GM21786 (cell line): ENCODE measurements around the gene LTBR.

Experiments used
- ATAC-seq: cut with Tn5 transposase; IDR thresholded peaks from one replicate; pipeline ENCODE4 v1.9.1; 2021; ENCODE audit not compliant: unreplicated experiment

Gene LTBR

DNA sequence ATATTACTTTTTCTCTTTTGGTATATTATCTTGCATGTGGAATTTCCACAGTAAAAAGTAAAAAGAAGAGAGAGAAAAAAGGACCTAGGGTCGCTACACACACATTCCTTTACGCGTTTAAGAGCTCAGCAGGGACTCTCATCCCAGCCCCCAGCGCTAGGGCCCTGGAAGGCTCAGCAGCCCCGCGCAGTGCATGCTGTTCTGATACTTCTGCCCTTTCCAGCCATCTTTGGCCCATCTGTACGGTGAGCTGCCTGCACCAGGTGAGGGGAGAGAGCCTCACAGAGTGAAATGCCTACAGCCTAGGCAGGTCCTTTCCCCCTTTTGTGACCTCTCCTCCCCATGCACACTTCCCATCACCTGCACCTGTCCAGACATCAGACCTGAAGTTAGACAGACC lies 1.6 kb upstream of the LTBR start:
- no peak for ATAC-seq

DNA sequence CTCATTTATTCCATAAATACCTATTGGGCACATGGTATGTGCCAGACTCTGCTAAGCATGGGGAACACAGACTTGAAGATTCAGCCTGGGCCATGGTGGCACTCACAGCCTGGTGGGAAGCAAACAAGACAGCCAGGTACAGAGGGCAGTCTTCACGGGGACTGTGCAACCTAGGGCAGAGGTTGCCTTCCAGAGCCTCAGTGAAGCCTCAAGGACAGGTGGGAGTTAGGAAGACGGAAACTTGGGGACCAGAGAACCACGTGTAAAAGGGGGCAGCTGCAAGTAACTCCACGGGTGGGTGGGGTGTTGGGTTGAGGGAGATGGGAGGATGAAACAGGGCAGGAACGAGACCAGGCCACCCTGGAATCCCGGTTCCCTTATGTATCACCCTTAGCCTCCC lies 980 bp upstream of the LTBR start:
- ATAC-seq, result no peak

DNA sequence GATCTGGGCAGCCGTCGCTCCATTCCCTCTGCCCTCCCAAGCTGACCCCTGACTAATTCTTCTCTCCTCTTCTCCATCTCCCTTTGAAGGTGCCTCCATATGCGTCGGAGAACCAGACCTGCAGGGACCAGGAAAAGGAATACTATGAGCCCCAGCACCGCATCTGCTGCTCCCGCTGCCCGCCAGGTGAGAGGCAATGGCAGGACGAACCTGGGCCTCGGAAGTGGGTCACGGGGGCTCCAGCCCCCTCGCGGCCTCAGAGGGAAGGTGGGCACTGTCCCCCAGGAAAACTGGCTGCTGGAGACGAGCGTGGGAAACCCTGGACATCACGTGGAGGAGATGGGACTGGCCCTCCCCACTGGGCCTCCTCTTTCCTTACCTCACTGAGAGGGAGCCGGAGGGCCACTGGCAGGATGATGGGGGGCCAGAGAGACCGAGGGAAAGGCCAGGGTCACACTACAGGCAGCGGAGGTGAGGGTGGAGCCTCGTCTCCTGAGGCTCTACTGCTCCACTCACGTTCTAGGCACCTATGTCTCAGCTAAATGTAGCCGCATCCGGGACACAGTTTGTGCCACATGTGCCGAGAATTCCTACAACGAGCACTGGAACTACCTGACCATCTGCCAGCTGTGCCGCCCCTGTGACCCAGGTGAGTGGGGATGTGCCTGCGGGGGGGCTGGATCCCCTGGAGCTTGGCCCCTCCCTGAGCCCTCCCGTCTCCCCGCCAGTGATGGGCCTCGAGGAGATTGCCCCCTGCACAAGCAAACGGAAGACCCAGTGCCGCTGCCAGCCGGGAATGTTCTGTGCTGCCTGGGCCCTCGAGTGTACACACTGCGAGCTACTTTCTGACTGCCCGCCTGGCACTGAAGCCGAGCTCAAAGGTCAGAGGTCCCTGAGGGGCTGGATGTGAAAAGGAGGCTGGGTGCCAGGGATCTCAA lies 806 bp downstream of the LTBR start:
- ATAC-seq, result no peak

DNA sequence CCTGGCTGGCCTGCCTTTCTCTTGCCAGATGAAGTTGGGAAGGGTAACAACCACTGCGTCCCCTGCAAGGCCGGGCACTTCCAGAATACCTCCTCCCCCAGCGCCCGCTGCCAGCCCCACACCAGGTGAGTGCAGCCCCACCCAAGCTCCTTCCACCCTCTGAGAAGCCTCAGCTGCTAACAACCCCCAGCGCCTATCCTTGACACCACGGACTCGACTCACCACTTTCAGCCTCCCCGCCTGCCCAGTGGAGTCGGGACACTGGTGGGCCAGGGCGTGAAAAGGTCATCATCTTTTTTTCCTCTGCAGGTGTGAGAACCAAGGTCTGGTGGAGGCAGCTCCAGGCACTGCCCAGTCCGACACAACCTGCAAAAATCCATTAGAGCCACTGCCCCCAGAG lies 2.1 kb downstream of the LTBR start:
- ATAC-seq, result no peak

DNA sequence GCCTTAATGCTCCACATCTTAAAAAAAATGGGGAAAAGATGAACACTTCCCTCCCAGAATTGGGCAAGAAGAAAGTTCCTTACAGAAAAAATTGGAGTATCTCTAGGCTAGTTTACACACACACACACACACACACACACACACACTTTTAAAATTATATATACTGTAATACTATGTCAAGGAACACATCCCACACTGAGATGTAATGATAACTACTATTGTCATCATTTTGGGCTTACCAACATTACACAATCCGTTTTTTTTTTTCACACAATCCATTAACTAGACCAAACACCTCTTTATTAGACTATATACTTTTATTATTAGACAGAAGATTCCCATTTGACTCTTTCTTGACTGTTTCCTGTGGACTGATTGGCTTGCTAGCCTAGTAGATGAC lies 2.5 kb downstream of the LTBR start:
- no peak for ATAC-seq

DNA sequence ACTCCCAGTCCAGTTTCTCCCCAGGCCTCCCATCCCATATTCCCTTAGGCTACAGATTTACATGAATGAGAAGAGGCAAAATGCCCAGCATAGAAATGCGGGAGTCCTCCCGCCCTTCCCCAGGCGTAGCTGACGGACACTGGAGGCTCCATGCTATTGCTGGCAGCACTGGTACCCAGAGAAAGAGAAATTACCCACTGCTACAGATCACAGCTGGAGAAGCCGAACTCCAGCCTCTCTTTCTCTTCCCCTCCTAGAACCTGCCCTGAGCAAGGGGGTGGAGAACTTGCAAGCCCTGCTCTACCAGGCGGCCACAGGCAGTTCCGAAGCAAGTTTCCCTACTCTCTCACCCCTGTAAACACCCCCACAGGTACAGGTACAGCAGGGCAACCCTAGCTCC lies 3.6 kb downstream of the LTBR start:
- no peak for ATAC-seq

DNA sequence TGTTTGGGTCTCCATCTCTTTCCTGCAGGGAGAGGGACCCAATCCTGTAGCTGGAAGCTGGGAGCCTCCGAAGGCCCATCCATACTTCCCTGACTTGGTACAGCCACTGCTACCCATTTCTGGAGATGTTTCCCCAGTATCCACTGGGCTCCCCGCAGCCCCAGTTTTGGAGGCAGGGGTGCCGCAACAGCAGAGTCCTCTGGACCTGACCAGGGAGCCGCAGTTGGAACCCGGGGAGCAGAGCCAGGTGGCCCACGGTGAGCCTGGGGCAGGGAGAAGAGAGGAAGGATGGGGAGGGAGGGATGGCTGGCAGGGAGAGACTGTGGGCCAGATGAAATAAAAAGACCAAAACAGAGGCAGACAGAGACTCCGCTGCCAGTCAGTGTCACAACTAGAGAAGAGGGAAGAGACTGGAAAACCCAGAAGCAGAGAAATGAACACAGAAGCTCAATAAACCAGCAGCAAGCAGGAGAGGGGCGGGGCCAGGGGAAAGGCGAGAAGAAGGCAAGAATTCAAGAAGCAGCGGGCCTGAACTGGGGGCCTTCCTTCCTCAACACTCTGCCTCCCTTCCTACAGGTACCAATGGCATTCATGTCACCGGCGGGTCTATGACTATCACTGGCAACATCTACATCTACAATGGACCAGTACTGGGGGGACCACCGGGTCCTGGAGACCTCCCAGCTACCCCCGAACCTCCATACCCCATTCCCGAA lies 6.3 kb downstream of the LTBR start:
- no peak for ATAC-seq

DNA sequence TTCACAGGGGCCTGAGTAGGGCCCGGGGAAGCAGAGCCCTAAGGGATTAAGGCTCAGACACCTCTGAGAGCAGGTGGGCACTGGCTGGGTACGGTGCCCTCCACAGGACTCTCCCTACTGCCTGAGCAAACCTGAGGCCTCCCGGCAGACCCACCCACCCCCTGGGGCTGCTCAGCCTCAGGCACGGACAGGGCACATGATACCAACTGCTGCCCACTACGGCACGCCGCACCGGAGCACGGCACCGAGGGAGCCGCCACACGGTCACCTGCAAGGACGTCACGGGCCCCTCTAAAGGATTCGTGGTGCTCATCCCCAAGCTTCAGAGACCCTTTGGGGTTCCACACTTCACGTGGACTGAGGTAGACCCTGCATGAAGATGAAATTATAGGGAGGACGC lies 7.1 kb downstream of the LTBR start:
- ATAC-seq, result no peak

DNA sequence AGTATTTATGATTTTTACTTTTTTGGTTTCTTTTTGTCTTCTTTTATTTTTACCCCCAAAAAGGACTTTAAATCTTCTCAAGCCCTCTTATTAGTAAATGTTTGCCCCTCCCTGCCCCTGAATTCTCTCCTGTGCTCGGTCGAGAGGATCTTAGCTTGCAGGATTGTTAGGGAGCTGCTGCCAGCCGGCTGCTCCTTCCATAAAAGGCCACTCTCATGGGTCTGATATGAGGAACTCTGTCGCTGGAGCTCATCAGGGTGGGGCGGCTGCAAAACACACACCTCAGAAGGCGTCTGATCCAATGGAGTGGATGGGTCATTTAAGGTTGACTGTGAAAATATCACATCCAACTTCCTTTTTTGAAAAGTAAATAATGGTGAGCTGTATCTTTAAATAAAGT lies 8.5 kb downstream of the LTBR start:
- ATAC-seq, result no peak

DNA sequence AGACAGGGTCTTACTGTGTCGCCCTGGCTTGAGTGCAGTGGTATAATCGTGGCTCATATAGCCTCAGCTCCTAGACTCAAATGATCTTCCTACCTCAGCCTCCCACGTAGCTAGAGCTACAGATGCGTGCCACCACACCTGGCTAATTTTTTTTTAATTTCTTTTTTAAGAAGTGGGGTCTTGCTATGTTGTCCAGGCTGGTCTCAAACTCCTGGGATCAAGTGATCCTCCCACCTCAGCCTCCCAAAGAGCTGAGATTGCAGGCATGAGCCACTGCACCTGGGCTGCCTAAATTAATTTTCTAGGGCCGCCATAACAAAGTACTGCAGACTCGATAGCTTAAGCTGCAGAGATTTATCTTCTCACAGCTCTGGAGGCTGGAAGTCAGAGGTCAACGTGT lies 9.1 kb downstream of the LTBR start:
- no peak for ATAC-seq

DNA sequence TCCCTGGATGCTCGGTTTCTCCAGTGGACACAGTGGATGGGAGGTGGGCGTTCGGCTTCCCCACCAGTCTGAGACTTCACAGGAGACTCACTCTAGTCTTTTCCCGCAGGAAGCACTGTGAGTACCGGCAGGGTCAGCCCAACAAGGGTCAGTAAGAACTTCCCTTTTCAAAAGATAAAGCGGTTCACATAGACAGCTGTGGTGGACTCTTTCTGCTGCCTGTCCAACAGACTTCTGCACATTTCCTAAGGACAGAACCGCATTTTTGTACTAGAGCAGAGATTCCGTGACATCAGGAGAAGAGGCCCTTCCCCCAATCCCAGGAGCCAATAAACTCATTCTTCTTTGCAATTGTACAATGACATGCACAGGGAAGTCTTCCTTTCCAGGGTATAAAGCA lies 10.4 kb downstream of the LTBR start:
- ATAC-seq, result no peak

DNA sequence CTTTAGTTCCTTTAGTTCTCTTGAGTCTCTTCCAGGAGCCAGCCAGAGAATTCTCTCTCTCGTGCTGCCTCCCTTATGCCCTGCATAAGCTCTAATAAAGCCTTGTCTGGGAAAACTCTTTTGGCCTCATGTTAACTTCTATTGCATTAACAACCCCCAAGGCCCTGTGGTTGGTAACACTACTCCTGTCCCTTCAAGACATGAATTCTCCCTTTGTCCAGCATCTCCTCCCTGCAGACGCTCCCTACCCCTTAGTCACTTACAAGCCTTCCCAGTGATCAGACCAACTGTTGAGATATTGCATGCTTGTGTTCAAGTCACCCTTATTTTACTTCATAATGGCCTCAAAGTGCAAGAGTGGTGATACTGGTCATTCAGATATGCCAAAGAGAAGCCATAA lies 12.1 kb downstream of the LTBR start:
- ATAC-seq, result no peak

DNA sequence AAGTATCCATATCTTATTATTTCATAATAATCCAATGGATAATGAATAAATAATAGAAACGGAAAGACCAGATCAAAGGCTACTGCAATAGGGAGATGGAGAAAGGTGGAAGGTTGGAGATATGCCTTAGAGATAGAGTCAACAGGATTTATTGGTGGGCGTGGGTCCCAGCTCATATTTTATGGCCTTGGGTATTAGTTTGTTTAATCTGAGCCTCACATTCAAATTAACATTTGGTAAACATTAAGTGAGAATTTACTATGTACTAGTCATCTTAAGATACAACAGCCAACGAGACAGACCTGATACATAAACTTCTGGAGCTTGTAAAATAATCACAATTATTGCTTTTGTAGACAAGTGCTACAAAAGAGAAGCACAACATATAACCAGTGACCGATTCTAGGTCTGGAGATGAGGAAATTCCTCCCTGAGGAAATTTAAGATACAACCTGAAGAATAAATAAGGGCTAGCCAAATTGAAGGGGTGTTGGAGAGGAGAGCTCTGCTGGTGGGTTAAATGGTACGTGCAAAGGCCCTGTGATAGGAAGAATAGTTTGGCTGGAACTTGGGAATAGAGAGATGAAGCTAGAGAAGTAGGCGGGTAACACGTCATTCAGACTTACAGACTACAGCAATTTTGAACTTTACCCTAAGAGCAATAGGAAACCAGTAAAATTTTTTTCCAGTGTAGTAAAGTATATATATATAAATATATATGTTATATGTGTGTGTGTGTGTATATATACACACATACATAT lies 16.1 kb downstream of the LTBR start:
- ATAC-seq, result no peak

DNA sequence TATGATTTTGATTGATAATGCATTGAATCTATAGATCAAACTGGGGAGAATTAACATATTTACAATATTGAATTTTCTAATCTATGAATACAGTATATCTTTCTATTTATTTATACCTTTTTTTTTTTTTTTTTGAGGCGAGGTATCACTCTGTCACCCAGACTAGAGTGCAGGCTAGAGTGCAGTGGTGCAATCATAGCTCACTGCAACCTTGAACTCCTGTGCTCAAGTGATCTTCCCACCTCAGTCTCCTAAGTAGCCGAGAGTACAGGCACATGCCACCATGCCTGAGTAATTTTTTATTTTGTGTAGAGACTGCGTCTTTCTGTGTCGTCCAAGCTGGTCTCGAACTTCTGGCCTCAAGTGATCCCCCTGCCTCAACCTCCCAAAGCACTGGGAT lies 20.4 kb downstream of the LTBR start:
- no peak for ATAC-seq

DNA sequence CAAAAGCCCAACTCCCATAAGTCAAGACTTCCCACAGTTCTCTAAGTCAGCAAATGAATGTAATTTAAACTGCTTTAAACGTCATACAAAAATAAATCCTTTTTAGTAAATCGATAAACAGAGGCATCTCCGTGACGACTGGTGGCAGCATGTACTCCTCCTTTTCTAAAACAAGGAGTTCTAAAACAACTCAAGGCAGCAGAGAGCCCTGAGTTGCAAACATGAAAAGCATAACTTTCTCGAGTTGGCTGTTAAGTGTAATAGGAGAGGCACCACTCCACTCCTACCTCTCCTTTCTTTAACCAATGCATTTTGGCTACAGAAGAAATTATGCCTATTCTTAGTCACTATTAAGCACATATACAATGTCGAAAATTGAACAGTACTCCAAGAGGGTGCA lies 22.0 kb downstream of the LTBR start:
- ATAC-seq, result no peak

DNA sequence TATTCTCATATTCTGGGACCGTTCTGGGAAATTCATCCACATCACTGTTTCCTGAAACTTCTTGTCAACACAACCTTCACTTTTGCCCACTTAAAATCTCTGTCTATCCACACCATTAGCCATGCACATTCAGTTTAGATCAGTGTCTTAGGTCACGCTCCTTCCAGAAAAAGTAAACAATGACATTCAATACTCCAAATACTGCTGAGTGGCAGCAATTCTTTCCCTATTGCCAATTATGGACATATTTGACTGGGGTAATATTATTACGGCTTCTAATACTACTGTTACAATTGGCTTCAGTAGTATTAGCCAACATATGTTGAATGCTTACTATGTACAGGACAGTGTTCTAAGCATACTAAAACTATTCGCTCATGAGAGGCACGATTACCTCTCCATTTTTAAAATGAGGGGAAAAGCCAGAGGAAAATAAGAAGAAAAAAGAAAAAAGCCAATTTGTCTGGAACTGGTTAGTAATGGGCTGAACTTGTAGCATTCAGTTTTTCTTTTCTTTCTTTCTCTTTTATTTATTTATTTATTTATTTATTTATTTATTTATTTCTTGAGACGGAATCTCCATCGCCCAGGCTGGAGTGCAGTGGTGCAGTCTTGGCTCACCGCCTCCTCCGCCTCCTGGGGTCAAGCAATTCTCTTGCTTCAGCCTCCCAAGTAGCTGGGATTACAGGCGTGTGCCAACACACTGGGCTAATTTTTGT lies 23.4 kb downstream of the LTBR start:
- ATAC-seq, result no peak

DNA sequence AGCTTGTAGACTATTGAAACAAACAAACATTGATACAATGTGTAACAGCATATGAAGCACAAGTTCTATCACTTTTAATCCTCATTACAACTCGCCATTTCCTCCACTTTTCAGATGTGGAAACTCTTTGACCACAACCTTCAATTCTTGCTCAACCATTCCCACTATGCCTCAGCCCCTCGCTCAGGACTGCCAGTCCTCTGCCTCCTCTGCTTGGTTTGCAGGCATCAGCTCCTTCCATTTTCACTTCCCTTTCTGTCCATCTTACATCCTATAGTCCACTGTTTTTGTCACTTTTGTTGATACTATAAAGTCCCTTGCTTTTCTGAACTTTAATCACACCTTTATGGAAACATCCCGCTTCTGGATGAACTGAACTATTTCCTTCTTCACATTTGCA lies 32.6 kb downstream of the LTBR start:
- no peak for ATAC-seq

DNA sequence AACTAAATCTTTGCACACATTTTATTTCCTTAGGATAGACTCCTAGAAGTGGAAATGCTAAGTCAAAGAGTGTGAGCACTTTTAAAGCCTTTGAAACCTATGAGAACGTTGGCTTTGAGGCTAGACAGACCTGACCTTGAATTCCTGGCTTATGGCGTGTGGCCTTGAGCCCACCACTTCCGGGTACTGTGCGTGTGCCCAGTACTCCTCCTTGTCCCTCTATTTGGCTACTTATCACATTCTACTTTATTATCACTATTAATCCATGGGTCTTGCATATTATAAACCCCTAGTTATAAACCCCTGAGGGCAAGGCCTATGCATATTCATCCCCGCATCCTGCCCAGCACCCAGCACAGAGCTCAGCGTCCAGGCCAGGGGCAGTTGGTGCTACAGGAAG lies 34.8 kb downstream of the LTBR start:
- no peak for ATAC-seq

DNA sequence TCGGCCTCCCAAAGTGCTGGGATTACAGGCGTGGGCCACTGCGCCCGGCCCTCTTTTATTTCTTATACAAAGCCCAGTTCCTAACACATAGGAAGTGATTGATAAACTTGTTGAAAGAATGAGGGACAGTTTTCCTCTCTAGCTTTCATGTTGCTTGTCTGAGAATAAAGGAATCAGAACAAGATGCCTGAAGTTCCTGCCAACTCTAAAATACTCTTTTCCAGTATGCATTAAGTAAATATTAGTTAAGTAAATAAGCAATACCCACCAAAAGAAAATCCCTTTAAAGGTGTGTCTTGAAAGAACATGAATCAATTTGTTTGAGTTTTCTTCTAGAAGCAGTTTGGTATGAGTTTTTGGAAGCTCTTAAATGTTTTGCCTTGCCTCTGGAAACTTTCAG lies 36.4 kb downstream of the LTBR start:
- ATAC-seq, result no peak

DNA sequence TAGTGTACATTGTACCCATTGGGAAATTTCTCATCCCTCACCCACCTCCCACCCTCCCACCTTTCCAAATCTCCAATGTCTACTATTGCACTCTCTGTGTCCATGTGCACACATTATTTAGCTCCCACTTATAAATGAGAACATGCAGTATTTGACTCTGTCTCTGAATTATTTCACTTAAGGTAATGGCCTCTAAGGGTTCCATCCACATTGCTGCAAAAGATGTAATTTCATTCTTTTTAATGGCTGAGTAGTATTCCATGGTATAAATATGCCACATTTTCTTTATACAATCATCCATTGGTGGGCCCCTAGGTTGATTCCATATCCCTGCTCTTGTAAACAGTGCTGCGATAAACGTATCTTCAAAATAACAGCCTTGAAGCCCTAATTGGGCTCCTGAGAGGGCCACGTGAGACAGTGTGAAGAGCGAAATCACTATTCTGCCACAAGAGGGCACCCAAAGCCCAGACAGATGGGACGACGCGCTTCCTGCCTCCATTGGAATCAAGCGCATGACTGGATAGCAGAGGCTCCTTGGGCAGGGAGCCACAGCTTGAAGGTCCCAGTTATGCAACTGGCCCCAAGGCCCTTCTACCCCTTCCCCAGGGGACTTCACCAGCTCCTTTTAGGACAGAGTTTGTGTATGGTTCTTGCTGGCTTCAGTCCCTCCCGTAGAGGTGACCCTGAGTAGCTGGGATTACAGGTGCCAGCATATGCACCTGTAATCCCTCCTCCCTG lies 39.5 kb downstream of the LTBR start:
- ATAC-seq, result peak; percentile 36

DNA sequence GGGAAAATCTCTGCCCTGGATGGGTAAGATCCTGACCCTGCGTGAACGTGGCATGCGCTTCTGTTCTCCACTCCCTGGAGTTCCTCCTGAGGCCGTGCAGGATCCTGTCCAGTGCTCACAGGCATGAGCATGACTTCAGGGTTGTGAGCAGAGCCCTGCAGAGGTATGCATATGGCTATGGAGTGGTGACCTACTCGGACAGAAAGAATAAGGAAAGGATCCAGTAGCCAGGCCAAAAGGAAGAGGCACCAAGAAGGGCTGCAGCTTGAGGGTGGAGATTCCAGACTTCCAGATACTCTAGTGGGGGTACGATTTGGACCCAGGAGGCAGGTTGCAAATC lies 40.0 kb downstream of the LTBR start:
- ATAC-seq, result no peak
